Measurements from ENCODE around the gene PLGRKT.
"Not testable (repeated sequence)": the region's sequence is repeated elsewhere in the genome, so short reads cannot be mapped to it uniquely, and the experiment has no call there.

PLGRKT gene

GRCh38 chr9:5437254-5438216 lies at the start of gene PLGRKT:
TSS of gene PLGRKT (minus strand) at chr9:5437925. CDS start at chr9:5431977, 5,948 bp downstream.
- in situ Hi-C loops (cut with HindIII; ENCODE audit: low sequenced_read_pairs), result no loop called here

- in situ Hi-C loops (cut with HindIII; ENCODE audit: low sequenced_read_pairs), result no loop called here
Measured at GRCh38 chr9:5486988-5487387, 49.3 kb upstream of the PLGRKT start.

- in situ Hi-C loops (cut with HindIII; ENCODE audit: low sequenced_read_pairs), result no loop called here
Measured at GRCh38 chr9:5485378-5486085, 47.8 kb upstream of the PLGRKT start.

GRCh38 chr9:5483306-5483705 lies 45.6 kb upstream of the PLGRKT start:
- in situ Hi-C loops (cut with HindIII; ENCODE audit: low sequenced_read_pairs), result no loop called here

GRCh38 chr9:5482194-5482593 lies 44.5 kb upstream of the PLGRKT start:
- in situ Hi-C loops (cut with HindIII; ENCODE audit: low sequenced_read_pairs), result no loop called here

- in situ Hi-C loops (cut with HindIII; ENCODE audit: low sequenced_read_pairs), result no loop called here
Measured at GRCh38 chr9:5481322-5482040, 43.8 kb upstream of the PLGRKT start.

GRCh38 chr9:5480919-5481318 lies 43.2 kb upstream of the PLGRKT start:
- in situ Hi-C loops (cut with HindIII; ENCODE audit: low sequenced_read_pairs), result no loop called here

- in situ Hi-C loops (cut with HindIII; ENCODE audit: low sequenced_read_pairs), result no loop called here
Measured at GRCh38 chr9:5479994-5480694, 42.4 kb upstream of the PLGRKT start.

GRCh38 chr9:5478206-5478605 lies 40.5 kb upstream of the PLGRKT start:
- in situ Hi-C loops (cut with HindIII; ENCODE audit: low sequenced_read_pairs), result no loop called here

GRCh38 chr9:5475611-5476010 lies 37.9 kb upstream of the PLGRKT start:
- in situ Hi-C loops (cut with HindIII; ENCODE audit: low sequenced_read_pairs), result not testable (repeated sequence)

- in situ Hi-C loops (cut with HindIII; ENCODE audit: low sequenced_read_pairs), result no loop called here
Measured at GRCh38 chr9:5470816-5471215, 33.1 kb upstream of the PLGRKT start.

- in situ Hi-C loops (cut with HindIII; ENCODE audit: low sequenced_read_pairs), result no loop called here
Measured at GRCh38 chr9:5470122-5470521, 32.4 kb upstream of the PLGRKT start.

GRCh38 chr9:5468850-5469249 lies 31.1 kb upstream of the PLGRKT start:
- in situ Hi-C loops (cut with HindIII; ENCODE audit: low sequenced_read_pairs), result loop anchor here (10.0 kb wide), 1 partner anchor 66 kb away; no protein-coding TSS in a partner anchor

- in situ Hi-C loops (cut with HindIII; ENCODE audit: low sequenced_read_pairs), result loop anchor here (10.0 kb wide), 1 partner anchor 68 kb away; no protein-coding TSS in a partner anchor
Measured at GRCh38 chr9:5466766-5467165, 29.0 kb upstream of the PLGRKT start.

GRCh38 chr9:5466005-5466404 lies 28.3 kb upstream of the PLGRKT start:
- in situ Hi-C loops (cut with HindIII; ENCODE audit: low sequenced_read_pairs), result loop anchor here (10.0 kb wide), 1 partner anchor 69 kb away; no protein-coding TSS in a partner anchor

- in situ Hi-C loops (cut with HindIII; ENCODE audit: low sequenced_read_pairs), result loop anchor here (10.0 kb wide), 1 partner anchor 70 kb away; no protein-coding TSS in a partner anchor
Measured at GRCh38 chr9:5464831-5465330, 27.2 kb upstream of the PLGRKT start.

- in situ Hi-C loops (cut with HindIII; ENCODE audit: low sequenced_read_pairs), result loop anchor here (10.0 kb wide), 1 partner anchor 75 kb away; no protein-coding TSS in a partner anchor
Measured at GRCh38 chr9:5460157-5460556, 22.4 kb upstream of the PLGRKT start.

- in situ Hi-C loops (cut with HindIII; ENCODE audit: low sequenced_read_pairs), result no loop called here
Measured at GRCh38 chr9:5459289-5459829, 21.6 kb upstream of the PLGRKT start.

GRCh38 chr9:5455181-5455580 lies 17.5 kb upstream of the PLGRKT start:
- in situ Hi-C loops (cut with HindIII; ENCODE audit: low sequenced_read_pairs), result no loop called here

GRCh38 chr9:5453673-5454072 lies 15.9 kb upstream of the PLGRKT start:
- in situ Hi-C loops (cut with HindIII; ENCODE audit: low sequenced_read_pairs), result no loop called here
